Brain microvascular endothelial cell (primary cell): ENCODE results near the gene NCOA7.

Experiments used
- DNase-seq: peaks from one replicate; pipeline ENCODE4 v3.0.0-alpha.2; 2020
- H3K27ac ChIP-seq: fragments of 250-450 bp; sonication (Bioruptor Pico); 2 replicates; pipeline ENCODE4 v1.5.1; 2020; ENCODE audit warnings: mild to moderate bottlenecking, moderate library complexity
- H3K27me3 ChIP-seq: fragments of 250-450 bp; sonication (Bioruptor Pico); replicated peaks from 2 replicates; pipeline ENCODE4 v1.5.1; 2020; ENCODE audit warnings: mild to moderate bottlenecking
- H3K36me3 ChIP-seq: fragments of 250-450 bp; sonication (Bioruptor Pico); replicated peaks from 2 replicates; pipeline ENCODE4 v1.5.1; 2020; ENCODE audit warnings: mild to moderate bottlenecking
- H3K4me3 ChIP-seq: 2 replicates; pipeline ENCODE4 v1.5.1; 2011; ENCODE audit warnings: low read depth, mild to moderate bottlenecking, control low read depth, low read length, moderate library complexity
- in situ Hi-C: cut with HindIII; loops from 2 replicates; pipeline ENCODE4 v1.10.0; 2017; ENCODE audit warnings: low sequenced_read_pairs, low pct_ligation_motif_present
- TF ChIP-seq, protein P1 (sequence below): IDR thresholded peaks from 2 replicates; pipeline ENCODE4 v1.5.1; 2011; ENCODE audit warnings: low read depth, mild to moderate bottlenecking, moderate library complexity, low read length, control low read depth, inconsistent platforms; ENCODE audit errors: missing control alignments

The NCOA7 gene

DNA sequence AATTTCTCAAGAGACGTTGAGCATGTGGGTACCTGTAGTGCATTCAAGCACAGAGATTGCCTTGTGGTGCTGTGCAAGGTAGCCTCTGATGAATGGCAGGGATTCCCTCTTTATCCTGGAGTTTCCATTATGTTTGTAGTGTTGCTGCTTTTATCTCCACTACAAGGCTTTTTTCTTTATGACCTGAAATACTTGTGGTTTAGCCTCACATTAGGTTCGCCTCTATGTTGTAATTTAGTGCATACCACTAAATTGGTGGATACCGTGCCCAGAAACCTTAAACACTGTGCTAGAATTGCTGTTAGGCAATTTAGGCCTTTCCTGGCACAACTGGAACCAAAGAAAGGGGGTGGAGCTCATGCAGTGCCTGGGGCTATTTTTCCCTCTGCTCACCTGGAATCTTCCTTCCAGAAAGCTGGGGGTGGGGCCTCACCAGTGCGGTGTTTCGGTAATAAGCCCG is 76.8 kb downstream of the NCOA7 start:
- Histone ChIP-seq H3K27ac (no peak overlapping the region), H3K36me3 (no peaks in the 10 kb centered on the region), H3K27me3 (no peaks in the 10 kb centered on the region), H3K4me3 (no peak overlapping the region)
- in situ Hi-C loops = no loop called here
- TF ChIP-seq, protein P1, sequence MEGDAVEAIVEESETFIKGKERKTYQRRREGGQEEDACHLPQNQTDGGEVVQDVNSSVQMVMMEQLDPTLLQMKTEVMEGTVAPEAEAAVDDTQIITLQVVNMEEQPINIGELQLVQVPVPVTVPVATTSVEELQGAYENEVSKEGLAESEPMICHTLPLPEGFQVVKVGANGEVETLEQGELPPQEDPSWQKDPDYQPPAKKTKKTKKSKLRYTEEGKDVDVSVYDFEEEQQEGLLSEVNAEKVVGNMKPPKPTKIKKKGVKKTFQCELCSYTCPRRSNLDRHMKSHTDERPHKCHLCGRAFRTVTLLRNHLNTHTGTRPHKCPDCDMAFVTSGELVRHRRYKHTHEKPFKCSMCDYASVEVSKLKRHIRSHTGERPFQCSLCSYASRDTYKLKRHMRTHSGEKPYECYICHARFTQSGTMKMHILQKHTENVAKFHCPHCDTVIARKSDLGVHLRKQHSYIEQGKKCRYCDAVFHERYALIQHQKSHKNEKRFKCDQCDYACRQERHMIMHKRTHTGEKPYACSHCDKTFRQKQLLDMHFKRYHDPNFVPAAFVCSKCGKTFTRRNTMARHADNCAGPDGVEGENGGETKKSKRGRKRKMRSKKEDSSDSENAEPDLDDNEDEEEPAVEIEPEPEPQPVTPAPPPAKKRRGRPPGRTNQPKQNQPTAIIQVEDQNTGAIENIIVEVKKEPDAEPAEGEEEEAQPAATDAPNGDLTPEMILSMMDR = no peak
- DNase-seq = no peak

GRCh38 chr6:125868252-125868651 is 77.5 kb downstream of the NCOA7 start:
- H3K27ac ChIP-seq = no peak overlapping the region
- H3K36me3 ChIP-seq = no peaks in the 10 kb centered on the region
- H3K27me3 ChIP-seq = no peaks in the 10 kb centered on the region
- TF ChIP-seq, protein P1 = no peak
- in situ Hi-C loops = no loop called here
- no peak overlapping the region for H3K4me3 ChIP-seq
- DNase-seq = no peak

DNA sequence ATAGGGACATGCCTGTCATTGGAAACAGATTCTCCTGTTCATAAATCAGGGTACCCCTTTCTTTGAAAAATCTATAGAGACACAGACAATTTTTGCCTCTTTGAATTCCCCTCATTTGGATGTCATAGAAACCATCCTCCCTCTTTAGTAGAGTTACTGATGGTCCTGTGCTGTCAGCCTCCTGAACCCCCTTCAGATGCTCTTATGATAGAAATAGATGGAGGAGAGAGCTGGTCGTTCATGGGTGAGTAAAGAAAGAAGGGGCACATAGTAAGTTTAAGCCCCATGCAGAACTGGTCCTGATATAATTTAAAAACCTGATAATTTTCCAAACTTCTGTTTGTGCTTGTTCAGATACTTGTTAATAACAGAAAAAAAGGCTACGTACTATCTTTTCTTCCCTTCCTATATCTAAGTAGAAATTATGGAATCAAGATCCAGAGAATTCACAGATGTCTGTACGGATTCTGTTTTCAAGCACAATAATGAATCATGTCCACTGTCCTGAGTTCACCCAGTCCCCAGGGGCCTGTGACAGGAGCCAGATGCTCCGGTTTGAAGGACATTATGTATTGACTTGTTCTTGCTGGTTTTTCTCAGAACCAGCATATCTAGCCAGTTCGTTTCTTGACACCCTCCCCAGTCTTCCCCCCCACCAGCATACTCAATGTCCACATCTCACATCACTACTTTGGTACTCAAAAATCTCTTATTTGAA is 78.1 kb downstream of the NCOA7 start:
- Histone ChIP-seq H3K4me3 (no peak overlapping the region), H3K27me3 (no peaks in the 10 kb centered on the region), H3K36me3 (no peaks in the 10 kb centered on the region), H3K27ac (no peak overlapping the region)
- in situ Hi-C loops = no loop called here
- no peak for DNase-seq
- TF ChIP-seq, protein P1 = no peak

GRCh38 chr6:125869427-125869826 is 78.7 kb downstream of the NCOA7 start:
- in situ Hi-C loops = no loop called here
- Histone ChIP-seq H3K27me3 (no peaks in the 10 kb centered on the region), H3K36me3 (no peaks in the 10 kb centered on the region), H3K27ac (no peak overlapping the region), H3K4me3 (no peak overlapping the region)
- no peak for DNase-seq
- TF ChIP-seq, protein P1 = no peak

- Histone ChIP-seq H3K36me3 (peaks cover 6% of the 10 kb centered on the region), H3K27me3 (no peaks in the 10 kb centered on the region), H3K27ac (no peak overlapping the region), H3K4me3 (no peak overlapping the region)
- no peak for DNase-seq
- in situ Hi-C loops = no loop called here
- TF ChIP-seq, protein P1 = no peak
Measured at GRCh38 chr6:125871365-125871764, 80.6 kb downstream of the NCOA7 start.
